ENCODE results near the gene SCAMP2.
"Not testable (repeated sequence)": the region's sequence is repeated elsewhere in the genome, so short reads cannot be mapped to it uniquely, and the experiment has no call there.

Gene SCAMP2

DNA sequence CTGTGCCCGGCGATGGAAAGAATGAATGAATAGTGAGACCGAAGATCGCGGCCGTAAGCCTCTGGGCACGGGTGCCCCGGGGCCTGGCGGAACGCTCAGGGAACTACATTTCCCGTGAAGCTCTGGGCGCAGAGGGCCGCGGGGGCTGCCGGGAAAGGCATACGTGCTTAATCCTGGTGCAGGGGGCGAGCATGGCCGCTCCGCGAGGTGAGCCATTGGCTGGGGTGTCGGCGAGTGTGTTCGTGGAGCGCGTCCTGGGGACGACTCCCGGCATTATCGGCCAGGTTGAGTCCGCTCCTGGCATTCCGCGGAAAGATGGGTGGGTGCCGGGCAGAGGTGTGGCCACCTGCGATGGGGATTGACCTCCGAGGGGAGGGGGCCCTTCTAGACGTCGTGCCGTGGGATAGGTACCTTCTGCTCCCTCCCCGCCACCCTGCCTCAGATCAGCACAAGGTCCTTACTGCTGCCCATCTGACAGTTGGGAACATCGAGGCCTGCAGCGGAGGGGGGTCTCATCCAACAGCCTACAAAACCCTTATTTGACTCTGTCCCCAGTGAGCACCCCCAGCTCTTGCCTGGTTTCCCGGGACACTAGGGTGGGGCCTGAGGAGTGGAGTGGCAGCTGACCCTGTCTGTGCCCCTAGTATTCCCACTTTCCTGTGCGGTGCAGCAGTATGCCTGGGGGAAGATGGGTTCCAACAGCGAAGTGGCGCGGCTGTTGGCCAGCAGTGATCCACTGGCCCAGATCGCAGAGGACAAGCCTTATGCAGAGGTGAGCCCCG lies 16.9 kb upstream of the SCAMP2 start, which contains the start of gene MPI:
Gene MPI, plus strand, starts transcription at position 160 of the 782 bp plus-strand sequence. Its CDS starts 32 bp downstream, at position 192.
- peak; percentile 76 for DNase-seq

DNA sequence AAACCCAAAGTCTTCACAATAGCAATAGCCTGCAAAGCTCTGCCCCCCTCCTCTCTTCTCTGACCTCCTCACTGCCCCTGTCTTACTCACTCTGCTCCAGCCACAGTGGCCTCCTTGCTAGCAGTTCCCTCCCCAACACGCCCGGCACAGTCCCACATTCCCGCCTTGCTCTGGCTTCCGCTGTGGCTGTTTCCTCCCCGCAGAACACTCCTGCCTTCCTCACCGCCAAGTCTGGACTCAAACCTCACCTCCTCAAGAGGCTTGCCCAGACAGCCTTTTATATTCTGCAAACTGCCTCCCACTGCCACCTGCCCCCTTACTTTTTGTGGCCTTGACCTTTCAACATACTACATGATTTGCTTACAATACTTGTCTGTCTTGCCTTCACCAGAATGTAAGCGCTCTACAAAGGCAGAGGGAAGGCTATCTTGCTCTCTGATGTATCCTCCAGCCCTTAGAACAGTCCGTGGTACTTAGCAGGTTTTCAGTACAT lies 16.3 kb upstream of the SCAMP2 start:
- DNase-seq = peak; percentile 22

DNA sequence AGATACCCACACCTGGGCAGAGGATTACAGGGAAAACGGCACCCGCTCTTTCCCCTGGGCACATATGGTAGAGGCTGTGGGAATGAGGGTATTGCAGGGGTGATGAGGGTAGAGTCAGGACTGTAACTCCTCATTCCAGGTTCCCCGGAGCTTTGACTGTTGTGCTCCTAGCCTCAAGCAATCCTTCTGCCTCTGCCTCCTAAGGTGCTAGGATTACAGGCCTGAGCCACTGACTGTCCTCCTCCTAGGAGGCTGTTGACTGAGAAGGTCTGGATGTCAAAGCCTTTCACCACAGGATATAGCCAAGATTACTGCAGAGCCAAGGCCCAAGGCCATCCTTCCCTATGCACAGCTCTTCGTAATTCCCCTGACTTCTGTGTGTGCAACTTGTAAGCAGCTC lies 15.6 kb upstream of the SCAMP2 start:
- no peak for DNase-seq

DNA sequence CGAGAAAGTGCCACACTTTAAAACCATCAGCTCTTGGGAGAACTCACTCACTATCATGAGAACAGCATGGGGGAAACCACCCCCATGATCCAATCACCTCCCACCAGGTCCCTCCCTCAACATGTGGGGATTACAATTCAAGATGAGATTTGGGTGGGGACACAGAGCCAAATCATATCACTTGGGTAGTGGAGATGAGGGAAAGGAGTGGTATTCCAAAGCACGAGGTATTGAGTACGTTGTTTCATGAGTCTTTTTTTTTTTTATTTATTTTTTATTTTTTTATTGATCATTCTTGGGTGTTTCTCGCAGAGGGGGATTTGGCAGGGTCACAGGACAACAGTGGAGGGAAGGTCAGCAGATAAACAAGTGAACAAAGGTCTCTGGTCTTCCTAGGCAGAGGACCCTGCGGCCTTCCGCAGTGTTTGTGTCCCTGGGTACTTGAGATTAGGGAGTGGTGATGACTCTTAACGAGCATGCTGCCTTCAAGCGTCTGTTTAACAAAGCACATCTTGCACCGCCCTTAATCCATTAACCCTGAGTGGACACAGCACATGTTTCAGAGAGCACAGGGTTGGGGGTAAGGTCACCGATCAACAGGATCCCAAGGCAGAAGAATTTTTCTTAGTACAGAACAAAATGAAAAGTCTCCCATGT lies 14.5 kb upstream of the SCAMP2 start:
- DNase-seq = not testable (repeated sequence)

DNA sequence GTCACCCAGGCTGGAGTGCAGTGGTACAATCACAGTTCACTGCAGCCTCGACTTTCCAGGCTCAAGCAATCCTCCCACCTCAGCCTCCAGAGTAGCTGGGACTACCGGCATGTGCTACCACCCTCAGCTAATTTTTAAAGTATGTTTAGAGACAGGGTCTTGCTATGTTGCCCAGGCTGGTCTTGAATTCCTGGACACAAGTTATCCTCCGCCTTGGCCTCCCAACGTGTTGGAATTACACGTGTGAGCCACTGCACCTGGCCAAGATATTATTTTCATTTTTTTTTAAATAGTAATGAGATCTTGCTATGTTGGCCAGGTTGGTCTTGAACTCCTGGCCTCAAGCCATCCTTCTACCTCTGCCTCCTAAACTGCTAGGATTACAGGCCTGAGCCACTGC lies 12.3 kb upstream of the SCAMP2 start:
- no peak for DNase-seq

DNA sequence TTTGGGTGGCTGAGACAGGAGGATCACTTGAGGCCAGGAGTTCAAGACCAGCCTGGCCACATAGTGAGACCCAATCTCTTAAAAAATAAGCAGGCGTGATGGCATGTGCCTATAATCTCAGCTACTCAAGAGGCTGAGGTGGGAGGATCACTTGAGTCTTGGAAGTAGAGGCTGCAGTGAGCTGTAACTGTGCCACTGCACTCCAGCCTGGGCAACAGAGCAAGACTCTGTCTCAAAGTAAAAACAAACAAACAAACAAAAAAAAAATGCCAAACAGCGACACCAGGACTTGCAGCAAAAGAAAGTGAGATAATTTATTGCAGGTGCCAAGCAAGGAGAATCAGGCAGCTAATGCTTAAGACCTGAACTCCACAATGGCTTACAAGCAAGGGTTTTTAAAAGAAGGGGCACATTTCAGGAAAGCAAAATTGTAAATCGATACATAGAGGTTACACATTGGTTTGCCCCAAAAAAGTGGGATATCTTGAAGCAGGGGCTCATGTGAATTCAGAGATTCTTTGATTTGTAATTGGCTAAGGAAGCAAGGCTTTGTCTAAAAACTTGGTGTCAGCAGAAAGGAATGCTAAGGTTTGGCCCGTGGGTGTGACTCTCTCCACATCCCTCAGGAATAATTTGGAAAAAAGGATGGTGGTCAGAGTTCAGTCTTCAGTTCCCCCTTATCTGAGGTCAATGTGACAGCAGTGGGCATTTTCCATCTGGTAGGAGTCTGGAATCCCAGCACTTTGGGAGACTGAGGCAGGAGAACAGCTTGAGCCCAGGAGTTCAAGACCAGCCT lies 11.5 kb upstream of the SCAMP2 start:
- no peak for DNase-seq

DNA sequence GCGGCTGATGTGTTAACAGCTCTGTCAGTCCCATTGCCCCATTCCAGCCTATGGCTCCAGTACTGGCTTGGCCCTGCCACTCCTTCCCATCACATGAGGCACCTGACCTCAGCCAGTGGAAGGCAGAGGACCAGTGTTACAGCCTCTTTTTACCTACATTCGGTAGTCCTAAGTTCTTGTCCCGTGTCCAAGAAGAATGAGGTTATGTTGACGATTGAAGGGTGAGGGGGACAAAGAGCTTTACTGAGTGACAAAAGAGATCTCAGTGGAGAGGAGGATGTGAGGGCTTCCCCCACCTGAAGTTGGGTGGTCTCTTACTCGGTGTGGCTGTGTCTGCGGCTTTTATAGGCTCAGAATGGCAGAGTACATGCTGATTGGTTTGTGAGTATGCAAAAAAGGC lies 9.4 kb upstream of the SCAMP2 start:
- no peak for DNase-seq

DNA sequence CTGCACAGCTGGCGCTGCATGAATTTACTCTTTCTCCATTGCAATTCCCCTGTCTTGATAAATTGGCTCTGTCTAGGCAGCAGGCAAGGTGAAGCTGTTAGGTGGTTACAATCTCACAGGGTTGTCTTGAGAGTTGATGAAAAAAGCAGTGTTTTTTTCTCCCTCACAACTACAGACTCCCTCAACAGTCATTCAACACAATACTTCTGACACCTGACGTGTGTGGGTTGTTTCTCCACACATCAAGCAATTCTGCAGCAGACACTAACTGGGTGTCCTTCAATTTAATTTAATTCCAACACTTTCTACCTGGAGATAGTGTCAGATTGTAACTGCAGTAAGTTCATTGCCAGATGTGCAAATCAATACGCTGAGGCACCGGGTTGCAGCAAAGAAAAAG lies 5.1 kb upstream of the SCAMP2 start:
- DNase-seq = no peak

DNA sequence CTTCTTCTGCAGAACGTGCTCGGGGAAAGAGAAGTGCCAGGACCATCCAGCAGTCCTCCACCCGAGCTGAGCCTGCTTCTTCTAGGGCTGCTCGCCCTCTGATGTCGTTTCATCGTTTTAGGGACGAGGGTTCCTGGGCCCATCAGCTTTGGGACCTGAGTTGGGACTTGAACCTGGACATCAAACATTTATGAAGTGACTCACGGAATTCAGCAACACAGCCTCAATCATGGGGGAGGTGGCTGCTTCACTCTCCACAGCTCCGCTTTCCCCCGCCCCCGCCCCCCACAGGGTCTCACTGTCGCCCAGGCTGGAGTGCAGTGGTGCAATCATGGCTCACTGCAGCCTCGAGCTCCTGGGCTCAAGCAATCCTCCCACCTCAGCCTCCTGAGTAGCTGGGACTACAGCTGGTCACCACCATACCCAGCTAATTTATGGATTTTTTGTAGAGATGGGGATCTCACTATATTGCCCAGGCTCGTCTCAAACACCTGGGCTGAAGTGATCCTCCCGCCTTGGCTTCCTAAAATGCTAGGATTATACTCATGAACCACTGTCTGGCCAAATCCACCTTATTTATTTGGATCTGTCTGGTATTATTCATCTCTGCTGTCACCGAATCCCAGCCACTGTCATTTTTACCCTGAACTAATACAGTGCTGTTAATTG lies 725 bp upstream of the SCAMP2 start:
- DNase-seq = peak; percentile 31

DNA sequence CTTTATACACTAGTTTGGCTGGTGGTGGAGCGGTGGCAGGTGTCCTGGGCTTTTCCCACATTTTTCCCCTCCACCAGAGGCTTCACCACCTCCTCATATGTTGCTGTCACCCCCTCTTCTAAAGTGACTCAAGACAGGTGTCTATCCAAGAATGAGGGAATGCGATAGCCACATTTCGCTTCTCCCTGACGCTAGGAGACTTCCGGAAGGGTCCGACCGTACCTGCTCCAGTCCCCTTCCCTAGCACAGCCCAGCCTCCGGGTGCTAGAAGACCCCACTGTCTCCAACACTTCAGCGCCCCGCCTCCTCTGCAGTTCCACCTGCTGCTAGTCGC lies 496 bp downstream of the SCAMP2 start:
- DNase-seq = no peak

DNA sequence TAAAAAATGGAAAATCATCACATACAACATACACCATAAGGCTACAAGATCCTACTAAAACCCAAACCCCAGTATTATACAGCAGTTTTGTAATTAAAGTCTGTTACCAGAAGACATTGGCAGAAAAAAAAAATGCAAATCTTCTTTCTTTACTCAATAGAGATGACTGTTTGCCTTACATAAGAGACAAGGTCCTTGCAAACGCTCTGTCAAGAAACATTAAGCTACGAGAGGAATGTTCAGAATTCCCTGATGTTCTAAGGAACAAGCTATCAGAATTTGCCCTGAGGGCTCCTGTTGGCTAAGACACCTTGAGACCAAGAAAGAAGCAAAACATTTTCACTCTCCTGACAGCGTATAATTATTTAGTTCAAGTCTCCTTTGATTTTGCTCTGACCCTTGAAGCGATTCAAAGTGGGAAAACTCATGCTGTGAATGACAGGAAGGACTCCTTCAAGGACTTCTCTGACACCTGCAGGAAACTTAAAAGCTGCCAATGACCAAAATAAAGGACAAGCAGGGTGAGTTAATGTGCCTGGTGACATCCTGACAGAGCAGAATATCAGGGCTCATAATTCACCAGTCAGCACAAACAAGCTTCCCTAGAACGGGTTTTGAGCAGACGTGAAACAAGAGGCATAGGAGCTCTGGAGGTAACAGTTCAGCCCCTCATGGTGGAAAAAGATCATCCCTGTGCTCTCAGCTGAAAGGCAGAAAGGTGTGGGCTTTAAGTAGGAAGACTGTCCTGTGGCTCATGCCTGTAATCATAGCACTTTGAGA lies 2.5 kb downstream of the SCAMP2 start:
- DNase-seq = no peak

DNA sequence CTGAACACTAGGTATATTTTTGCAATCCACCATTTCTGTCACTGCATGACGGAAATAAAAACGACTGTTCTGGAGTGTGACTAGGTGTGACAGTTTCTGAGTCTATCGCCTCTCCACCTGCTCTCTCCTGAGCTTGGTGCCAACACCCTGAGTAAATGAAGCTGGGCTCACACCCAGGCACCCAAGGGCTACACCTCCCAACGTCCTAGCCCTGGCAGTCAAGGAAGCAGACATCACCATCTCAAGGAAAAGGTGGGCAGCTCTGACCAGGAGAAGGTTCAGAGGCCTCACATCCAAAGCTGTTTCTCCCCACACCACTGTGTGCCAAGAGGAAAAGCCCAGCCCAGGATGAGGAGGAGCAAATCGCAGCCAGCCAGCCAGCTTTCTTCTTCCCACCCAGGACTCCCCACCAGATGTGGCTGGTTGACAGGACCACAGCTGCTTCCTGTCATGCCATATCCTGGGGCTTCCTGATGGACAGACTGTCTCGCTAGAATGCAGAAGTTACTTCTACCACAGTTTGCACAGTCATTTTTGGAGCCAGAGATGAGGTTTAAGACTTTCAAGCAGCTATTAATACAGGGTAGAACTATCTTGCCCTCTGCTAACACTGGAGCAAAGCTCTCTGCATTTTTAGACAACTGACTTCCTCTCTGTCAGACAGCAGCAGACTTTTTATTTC lies 3.3 kb downstream of the SCAMP2 start:
- DNase-seq = no peak

DNA sequence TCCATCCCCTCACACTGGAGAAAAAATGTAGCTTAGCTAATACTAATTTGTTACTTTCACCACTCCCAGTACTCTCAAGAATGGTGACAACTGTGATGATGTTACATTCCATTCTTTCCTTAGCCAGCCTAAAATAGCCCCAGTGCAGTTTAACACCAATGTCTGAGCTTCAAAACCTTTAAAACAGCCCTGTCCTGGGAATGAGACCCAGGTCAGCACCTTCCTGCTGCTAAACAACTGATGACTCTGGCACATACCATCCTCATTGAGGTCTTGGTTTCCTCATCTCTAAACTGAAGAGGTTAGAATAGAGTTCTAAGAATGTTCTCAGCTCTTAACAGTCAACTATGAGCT lies 3.8 kb downstream of the SCAMP2 start:
- no peak for DNase-seq

DNA sequence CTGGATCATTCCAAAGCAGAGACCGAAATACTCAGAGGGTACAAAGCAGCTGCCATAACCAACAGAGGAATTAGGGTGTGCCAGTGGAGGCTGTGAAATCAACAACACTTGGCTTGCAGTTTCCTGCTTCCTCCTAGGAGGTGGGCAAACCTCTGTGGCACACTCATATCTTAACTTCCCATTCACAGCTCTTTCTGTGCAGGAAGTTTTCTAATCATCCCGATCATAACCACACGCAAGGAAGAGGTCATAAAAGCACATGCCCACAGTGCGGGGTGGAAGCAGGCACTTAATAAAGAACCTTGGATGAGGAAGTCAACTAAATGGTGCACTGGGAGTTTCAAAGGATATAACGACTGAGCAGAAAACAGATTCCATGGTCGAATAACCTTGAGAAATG lies 5.1 kb downstream of the SCAMP2 start:
- no peak for DNase-seq

DNA sequence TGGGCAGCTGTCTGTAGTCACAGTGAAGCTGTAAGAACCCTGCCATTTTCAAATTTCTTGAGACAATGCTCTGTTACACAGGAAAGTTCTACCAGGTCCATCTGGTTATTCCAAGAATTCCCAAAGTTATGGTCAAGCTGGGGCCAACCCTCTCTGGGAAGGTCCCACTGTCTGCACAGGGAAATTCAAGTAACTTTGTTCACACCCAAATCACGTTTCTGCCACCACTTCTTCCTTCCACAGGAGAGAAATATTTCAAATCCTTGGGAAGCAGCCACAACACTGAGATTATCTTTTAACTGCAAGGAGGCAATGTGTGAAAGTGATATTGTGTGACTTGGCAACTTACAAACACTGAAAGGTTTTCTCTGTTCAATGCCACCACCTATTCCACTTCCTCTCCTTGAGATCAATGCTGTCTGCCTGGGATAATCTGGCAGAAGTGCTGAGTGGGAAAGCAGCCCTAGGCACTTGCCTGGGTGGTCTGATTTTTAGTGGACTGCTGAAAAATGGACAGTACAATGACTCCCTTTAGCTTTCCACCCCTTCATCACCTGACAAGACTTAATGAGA lies 5.6 kb downstream of the SCAMP2 start:
- DNase-seq = no peak

DNA sequence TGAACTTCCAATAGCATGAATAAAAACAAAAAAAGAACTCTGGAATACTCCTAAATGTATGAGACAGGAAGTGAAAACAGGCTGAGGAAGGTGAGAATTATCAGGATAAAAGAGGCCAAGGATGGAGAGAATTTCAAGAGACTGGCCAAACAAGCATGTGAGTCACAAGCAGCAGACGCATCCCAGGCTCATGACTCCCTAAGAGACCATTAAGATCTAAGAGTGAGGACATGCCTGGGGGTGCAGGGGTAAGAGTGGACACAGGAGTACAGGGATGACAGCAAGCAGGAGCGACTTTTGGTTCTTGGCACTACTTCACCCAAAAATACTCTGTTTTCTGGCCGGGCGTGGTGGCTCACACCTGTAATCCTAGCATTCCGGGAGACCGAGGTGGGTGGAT lies 7.1 kb downstream of the SCAMP2 start:
- DNase-seq = no peak

DNA sequence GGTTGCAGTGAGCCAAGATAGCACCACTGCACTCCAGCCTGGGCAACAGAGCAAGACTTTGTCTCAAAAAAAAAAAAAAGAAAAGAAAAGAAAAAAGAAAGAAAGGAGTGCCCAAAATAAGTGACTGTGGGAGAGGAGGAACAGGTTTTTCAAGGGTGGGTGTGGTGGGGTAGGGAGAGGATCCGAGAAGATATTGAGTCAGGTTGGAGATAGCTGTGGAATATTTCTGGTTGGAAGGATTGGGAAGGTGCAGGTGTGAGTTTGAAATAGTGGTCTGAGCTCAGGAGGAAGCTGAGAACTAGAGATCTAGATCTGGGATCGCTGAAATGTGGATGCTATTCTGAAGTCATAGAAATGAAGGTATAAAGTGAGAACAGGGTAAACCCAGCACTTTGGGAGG lies 7.8 kb downstream of the SCAMP2 start:
- DNase-seq = no peak

DNA sequence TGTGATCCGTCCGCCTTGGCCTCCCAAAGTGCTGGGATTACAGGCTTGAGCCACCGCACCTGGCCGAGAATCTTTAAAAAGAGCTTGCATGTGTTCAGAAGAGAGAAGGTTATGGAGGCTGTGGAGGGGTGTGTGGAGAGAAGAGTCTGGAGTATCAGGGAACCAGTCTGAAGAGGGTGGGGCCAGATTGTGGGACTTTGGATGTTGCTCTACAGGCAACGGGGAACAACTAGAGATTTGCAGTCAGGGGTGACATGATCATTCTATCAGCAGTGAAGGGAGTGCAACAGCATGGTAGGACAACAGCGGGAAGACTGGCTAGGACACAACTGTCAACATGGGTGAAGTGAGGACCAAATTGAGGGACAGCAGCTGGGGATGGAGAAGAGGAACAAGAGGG lies 8.9 kb downstream of the SCAMP2 start:
- DNase-seq = no peak

DNA sequence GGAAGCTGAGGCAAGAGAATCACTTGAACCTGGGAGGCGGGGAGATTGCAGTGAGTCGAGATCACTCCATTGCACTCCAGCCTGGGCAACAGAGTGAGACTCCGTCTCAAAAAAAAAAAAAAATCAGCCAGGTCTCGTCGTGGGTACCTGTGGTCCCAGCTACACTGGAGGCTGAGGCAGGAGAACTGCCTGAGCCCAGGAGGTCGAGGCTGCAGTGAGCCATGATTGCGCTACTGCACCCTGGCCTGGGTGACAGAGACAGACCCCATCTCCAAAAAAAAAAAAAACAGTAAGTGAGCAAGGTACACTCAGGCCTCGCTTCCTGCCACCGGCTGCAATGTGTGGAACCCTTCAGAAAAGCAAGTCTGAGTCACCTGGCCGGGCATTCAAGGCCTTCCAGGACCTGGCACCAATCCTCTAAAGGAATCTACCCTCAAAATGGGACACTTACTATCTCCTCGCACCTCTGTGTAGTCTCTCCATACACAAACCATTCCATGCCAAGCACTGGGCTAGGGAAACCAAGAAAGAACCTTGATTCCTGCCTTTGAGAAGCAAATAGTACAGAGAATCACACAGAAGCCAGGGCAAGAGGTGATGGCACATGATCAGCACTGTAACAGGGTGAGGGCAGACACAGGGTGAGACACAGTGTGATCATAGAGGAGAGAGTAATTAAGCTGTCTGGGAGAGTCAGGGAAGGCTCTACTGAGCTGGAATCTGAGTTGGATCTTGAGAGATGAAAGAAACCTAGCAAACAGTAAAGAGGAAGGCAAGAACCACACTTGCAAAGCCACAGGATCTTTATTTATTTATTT lies 9.7 kb downstream of the SCAMP2 start:
- no peak for DNase-seq

DNA sequence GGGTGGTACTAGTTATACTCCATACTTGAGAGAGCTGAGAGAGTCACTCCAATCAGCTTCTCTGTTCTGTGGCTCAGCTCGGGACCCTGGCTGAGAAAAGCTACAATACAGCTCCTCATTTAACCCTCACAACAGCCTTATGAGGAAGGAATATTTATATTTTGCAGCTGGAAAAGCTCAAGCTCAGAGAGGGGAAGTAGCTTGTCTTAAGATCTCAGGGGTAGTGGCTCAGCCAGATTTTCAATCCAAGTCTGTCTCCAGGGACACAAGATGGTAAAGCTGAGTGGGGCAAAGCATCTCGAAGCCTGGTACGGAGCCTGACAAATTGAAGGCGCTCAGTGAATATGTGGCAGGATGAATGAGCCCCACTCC lies 14.8 kb downstream of the SCAMP2 start:
- no peak for DNase-seq

Measured in NCI-H146 (cell line).